Liver (tissue), 6 donors: ENCODE data around the gene TMEM217. TPM values are rescaled to one million over a fixed set of nuclear protein-coding genes. Genes with fewer than 3 reads are reported as not detected.

ENCODE experiments used
- GABPA ChIP-seq, 2 donors: IDR thresholded peaks in 1 of 2; conservative IDR thresholded peaks in 1 of 2; 2 replicates each; pipeline ENCODE4 v1.6.1; 2016; ENCODE audit warnings: antibody characterized with exemption in 2 of 2, mild to moderate bottlenecking in 1 of 2, moderate library complexity in 1 of 2
- NR2F2 ChIP-seq: IDR thresholded peaks from 2 replicates; pipeline ENCODE4 v1.6.1; 2016; ENCODE audit warnings: antibody characterized with exemption
- YY1 ChIP-seq: IDR thresholded peaks from 2 replicates; pipeline ENCODE4 v1.6.1; 2016; ENCODE audit warnings: antibody characterized with exemption, mild to moderate bottlenecking
- polyA plus RNA-seq, 2 donors: library from polyadenylated mRNA; stranded (reverse) in 1 of 2; unstranded in 1 of 2; fragments of 200-250 nt in 1 of 2; fragments of >200 nt in 1 of 2; fragmentation: Nextera tagmentation in 1 of 2; extraction: Ambion mirVana in 1 of 2; gene quantifications; one replicate each; pipeline versions ENCODE4 v1.2.1 to v1.2.3, GENCODE V29; 2013 to 2015
- small RNA-seq: library from RNA; depleted of rRNA; stranded (forward); fragments of <200 nt; gene quantifications from one replicate; pipeline ENCODE3, GENCODE V24; 2014
- total RNA-seq, 2 donors: library from RNA; depleted of rRNA; stranded (reverse); fragments of >200 nt; gene quantifications; one replicate each; pipeline ENCODE4 v1.2.3, GENCODE V29; 2014
- TF ChIP-seq, protein P1 (sequence below): IDR thresholded peaks from 2 replicates; pipeline ENCODE4 v1.6.1; 2016; ENCODE audit warnings: antibody characterized with exemption
- donor health status: healthy.
- donor health status: healthy.
- donor health status: healthy.

The TMEM217 gene
- total and polyA plus RNA-seq, 4 donors, result 0.39 to 3.2 (median 0.62) TPM

DNA sequence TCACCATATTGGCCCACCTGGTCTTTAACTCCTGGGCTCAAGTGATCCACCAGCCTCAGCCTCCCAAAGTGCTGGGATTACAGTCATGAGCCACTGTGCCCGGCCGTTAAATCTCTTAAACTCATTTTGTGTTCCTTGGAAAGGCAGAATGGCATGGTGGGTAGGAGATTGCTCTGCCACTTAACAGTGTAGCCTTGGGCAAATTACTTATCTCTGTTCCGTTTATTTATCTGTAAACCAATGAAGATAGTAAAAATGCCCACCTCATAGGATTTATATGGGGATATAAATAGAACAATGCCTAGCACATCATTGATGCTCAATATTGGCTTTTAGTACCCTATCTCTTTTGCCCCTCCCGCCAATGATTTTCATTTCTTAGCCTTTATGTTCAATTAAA is 95.2 kb downstream of the TMEM217 start (continued):
- no peak for TF ChIP-seq YY1
- TF ChIP-seq, protein P1, sequence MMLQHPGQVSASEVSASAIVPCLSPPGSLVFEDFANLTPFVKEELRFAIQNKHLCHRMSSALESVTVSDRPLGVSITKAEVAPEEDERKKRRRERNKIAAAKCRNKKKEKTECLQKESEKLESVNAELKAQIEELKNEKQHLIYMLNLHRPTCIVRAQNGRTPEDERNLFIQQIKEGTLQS, result no peak
- TF ChIP-seq NR2F2, result no peak
- TF ChIP-seq GABPA (IDR thresholded peaks at IDR 0.05 in 1 of 2, conservative IDR thresholded peaks at IDR 0.05 in 1 of 2), result no peak

Small RNAs within 50 kb of the gene (small RNA-seq; reads per million reads assigned to genes)
- gene AL096712.1, result not detected

Other genes starting within 250 kb of the TMEM217 start
- gene PIM1, start 88.0 kb downstream of the TMEM217 start, total RNA-seq, result 100 to 1,000 TPM in 1 of 2 donors, 10 to 100 TPM in 1; 10.9 to 141 TPM
- gene PIM1, start 88.0 kb downstream of the TMEM217 start, polyA plus RNA-seq, result 10 to 100 TPM in 1 of 2 donors, 1 to 10 TPM in 1; 5.5 to 10.4 TPM
- gene TBC1D22B, start 372 bp downstream of the TMEM217 start, total RNA-seq, result 10 to 100 TPM in 1 of 2 donors, 1 to 10 TPM in 1; 2.4 to 10.7 TPM
- 1 to 10 TPM; 1.4 TPM for gene TBC1D22B, start 372 bp downstream of the TMEM217 start, polyA plus RNA-seq
- gene RNF8, start 95.8 kb upstream of the TMEM217 start, total RNA-seq, result 1 to 10 TPM; 8.5 to 9.9 TPM
- 1 to 10 TPM; 6.1 to 6.5 TPM for gene RNF8, start 95.8 kb upstream of the TMEM217 start, polyA plus RNA-seq
- 10 to 100 TPM; 25.4 to 25.5 TPM for gene CMTR1, start 175.1 kb upstream of the TMEM217 start, total RNA-seq
- 10 to 100 TPM in 1 of 2 donors, 1 to 10 TPM in 1; 4.7 to 12.2 TPM for gene CMTR1, start 175.1 kb upstream of the TMEM217 start, polyA plus RNA-seq
- gene CCDC167, start 241.7 kb upstream of the TMEM217 start, total RNA-seq, result 10 to 100 TPM; 14.1 to 41.0 TPM
- gene CCDC167, start 241.7 kb upstream of the TMEM217 start, polyA plus RNA-seq, result 10 to 100 TPM; 44.3 to 54.8 TPM